Hepatocyte (in vitro differentiated cells): ENCODE results near the gene TANC1. TPM values are rescaled to one million over a fixed set of nuclear protein-coding genes. Genes with fewer than 3 reads are reported as not detected.
A peak's percentile ranks its signal among the peaks of the same experiment; 100 is the strongest.

Experiments
- DNase-seq: peaks from one replicate; pipeline ENCODE4 v3.0.0-alpha.2; 2016; ENCODE audit warnings: low spot score
- H2AFZ ChIP-seq: fragments of 200-600 bp; sonication (generic); 2 replicates; pipeline ENCODE4 v1.6.0; 2016; ENCODE audit warnings: antibody characterized with exemption, mild to moderate bottlenecking
- H3K27ac ChIP-seq: fragments of 200-600 bp; sonication (generic); 2 replicates; pipeline ENCODE4 v1.5.1; 2016; ENCODE audit warnings: mild to moderate bottlenecking
- H3K27me3 ChIP-seq: fragments of 200-600 bp; sonication (generic); 2 replicates; pipeline ENCODE4 v1.6.1; 2016
- H3K36me3 ChIP-seq: fragments of 200-600 bp; sonication (generic); replicated peaks from 2 replicates; pipeline ENCODE4 v1.5.1; 2016; ENCODE audit warnings: low read depth; ENCODE audit not compliant: insufficient read depth
- H3K4me1 ChIP-seq: fragments of 200-600 bp; sonication (generic); 2 replicates; pipeline ENCODE4 v1.5.1; 2016; ENCODE audit warnings: mild to moderate bottlenecking, moderate library complexity; ENCODE audit not compliant: insufficient read depth
- H3K4me2 ChIP-seq: fragments of 200-600 bp; sonication (generic); 2 replicates; pipeline ENCODE4 v1.6.0; 2016
- H3K4me3 ChIP-seq: fragments of 200-600 bp; sonication (generic); 2 replicates; pipeline ENCODE4 v1.5.1; 2016; ENCODE audit warnings: mild to moderate bottlenecking
- H3K79me2 ChIP-seq: fragments of 200-600 bp; sonication (generic); 2 replicates; pipeline ENCODE4 v1.6.0; 2017; ENCODE audit warnings: mild to moderate bottlenecking
- H3K9me2 ChIP-seq: fragments of 200-600 bp; sonication (generic); replicated peaks from 2 replicates; pipeline ENCODE4 v1.6.0; 2017; ENCODE audit warnings: mild to moderate bottlenecking; ENCODE audit not compliant: insufficient read depth
- H3K9me3 ChIP-seq: fragments of 200-600 bp; sonication (generic); 2 replicates; pipeline ENCODE4 v1.5.1; 2016; ENCODE audit warnings: low read depth, mild to moderate bottlenecking
- H4K20me1 ChIP-seq: fragments of 200-600 bp; sonication (generic); 2 replicates; pipeline ENCODE4 v1.6.0; 2016; ENCODE audit warnings: mild to moderate bottlenecking; ENCODE audit not compliant: insufficient read depth, poor library complexity, severe bottlenecking
- CTCF ChIP-seq: fragments of 200-600 bp; sonication (generic); IDR thresholded peaks from 2 replicates; pipeline ENCODE4 v1.5.1; 2016; ENCODE audit warnings: antibody characterized with exemption, mild to moderate bottlenecking; ENCODE audit not compliant: poor library complexity
- EZH2 ChIP-seq: fragments of 200-600 bp; sonication (generic); IDR thresholded peaks from 2 replicates; pipeline ENCODE4 v1.6.1; 2016; ENCODE audit warnings: antibody characterized with exemption, mild to moderate bottlenecking, borderline replicate concordance
- EZH2phosphoT487 ChIP-seq: fragments of 200-600 bp; sonication (generic); IDR thresholded peaks from one replicate; pipeline ENCODE4 v1.6.1; 2018; ENCODE audit warnings: antibody characterized with exemption, mild to moderate bottlenecking, low read depth, moderate library complexity; ENCODE audit not compliant: unreplicated experiment, severe bottlenecking
- WGBS: methylation state at CpG from one replicate; pipeline ENCODE4 v1.1.6; 2016; ENCODE audit warnings: low lambda C conversion rate; ENCODE audit errors: missing lambda C conversion rate; 5-methylcytosine and 5-hydroxymethylcytosine counted together
- polyA plus RNA-seq: library from polyadenylated mRNA; unstranded; fragments of >200 nt; fragmentation: Nextera tagmentation; extraction: Ambion mirVana; gene quantifications from 2 replicates; pipeline ENCODE4 v1.2.1, GENCODE V29; 2016
- total RNA-seq: library from RNA; depleted of rRNA; stranded (reverse); fragments of >200 nt; gene quantifications from 2 replicates; pipeline ENCODE4 v1.2.3, GENCODE V29; 2014

TANC1 gene
- total and polyA plus RNA-seq, 2 experiments from 2014 or later, result 8.3 to 18.5 TPM

DNA sequence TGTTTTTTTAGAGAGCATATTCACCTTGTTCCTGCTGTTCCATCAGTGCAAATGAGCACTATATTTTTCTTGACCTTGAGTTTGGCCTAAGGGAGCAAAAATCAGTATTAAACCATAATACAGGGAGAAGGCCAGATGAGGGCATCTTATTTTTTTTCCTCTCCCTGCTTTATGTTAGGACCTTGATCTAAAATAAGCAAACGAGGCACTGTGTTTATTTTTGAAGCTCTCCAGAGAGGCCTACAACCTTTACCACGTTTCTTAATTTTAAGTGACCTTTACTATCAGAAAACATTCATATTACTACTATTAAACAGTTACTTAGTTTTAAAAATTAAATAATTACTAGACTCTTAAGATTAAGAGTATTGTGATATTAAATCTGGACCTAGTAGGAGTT is 100.8 kb downstream of the TANC1 start:
- Histone ChIP-seq H3K27me3 (no peaks in the 10 kb centered on the region), H3K4me1 (peaks cover 25% of the 10 kb centered on the region), H3K9me3 (no peaks in the 10 kb centered on the region), H3K4me3 (no peak overlapping the region), H2AFZ (no peak overlapping the region), H3K27ac (no peak overlapping the region), H3K79me2 (peaks cover 8% of the 10 kb centered on the region), H3K4me2 (no peak overlapping the region), H3K36me3 (no peaks in the 10 kb centered on the region), H4K20me1 (no peaks in the 10 kb centered on the region), H3K9me2 (no peaks in the 10 kb centered on the region)
- no peak for TF ChIP-seq EZH2phosphoT487
- no peak for TF ChIP-seq CTCF
- TF ChIP-seq EZH2, result no peak
- DNase-seq, result no peak
- 41% methylated on average over 2 of the region's 2 CpGs for WGBS

DNA sequence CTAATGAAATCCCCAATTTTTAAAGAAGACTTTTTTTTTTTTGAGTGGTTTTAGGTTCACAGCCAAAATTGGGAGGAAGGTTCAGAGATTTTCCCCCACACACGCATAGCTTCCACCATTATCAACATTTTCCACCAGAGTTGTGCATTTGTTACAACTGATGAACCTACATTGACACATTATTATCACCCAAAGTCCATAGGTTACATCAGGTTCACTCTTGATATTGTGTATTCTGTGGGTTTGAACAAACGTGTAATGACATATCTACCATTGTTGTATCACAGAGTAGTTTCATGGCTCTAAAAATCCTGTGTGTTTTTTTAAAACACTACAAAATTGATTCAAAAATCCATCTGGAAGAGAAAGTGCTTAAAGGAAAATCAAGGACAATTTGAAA is 101.8 kb downstream of the TANC1 start:
- 40% methylated on average over 2 of the region's 2 CpGs for WGBS
- Histone ChIP-seq H3K79me2 (peaks cover 15% of the 10 kb centered on the region), H3K9me3 (no peaks in the 10 kb centered on the region), H4K20me1 (no peaks in the 10 kb centered on the region), H3K4me1 (peaks cover 15% of the 10 kb centered on the region), H3K27ac (no peak overlapping the region), H3K9me2 (no peaks in the 10 kb centered on the region), H3K4me3 (no peak overlapping the region), H3K27me3 (no peaks in the 10 kb centered on the region), H3K36me3 (no peaks in the 10 kb centered on the region), H2AFZ (no peak overlapping the region), H3K4me2 (no peak overlapping the region)
- TF ChIP-seq CTCF (no peak), EZH2phosphoT487 (no peak), EZH2 (no peak)
- no peak for DNase-seq

DNA sequence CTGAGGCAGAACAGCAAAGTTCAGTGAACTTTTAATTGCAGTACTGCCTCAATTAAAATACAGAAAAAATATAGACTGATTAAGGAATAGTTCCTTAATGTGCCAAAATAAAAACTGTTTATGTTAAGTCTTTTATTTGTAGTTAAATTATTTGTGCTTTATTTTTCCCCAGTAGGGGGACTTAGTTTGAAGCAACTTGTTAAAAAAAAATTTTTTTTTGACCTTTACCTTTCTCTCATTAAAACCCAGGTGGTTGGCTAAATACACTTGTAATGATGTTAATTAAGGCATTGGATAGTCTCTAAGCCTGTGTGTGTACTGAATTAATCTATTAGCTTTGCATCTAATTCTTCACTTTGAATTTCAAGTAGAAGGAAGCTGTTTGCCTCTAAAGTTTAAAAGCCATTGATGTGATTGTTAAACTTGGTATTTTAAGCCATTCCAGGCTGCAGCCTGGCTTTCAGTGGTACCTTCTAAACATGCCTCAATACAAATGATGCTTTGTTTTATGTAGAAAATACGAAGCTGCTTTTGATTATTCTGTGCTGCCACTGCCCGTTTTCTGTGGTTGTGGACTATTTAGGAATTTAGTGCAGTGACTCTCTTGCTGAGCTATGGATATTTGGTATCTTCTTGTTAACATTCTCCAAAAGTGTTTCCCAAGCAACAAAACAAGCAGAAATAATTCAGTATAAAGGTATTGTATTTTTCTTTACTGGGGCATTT is 102.9 kb downstream of the TANC1 start:
- 68% methylated on average over 2 of the region's 2 CpGs for WGBS
- H3K9me2 ChIP-seq, result no peaks in the 10 kb centered on the region
- peaks cover 15% of the 10 kb centered on the region for H3K79me2 ChIP-seq
- no peaks in the 10 kb centered on the region for H3K36me3 ChIP-seq
- H3K9me3 ChIP-seq, result no peaks in the 10 kb centered on the region
- H3K27me3 ChIP-seq, result no peaks in the 10 kb centered on the region
- peaks cover 8% of the 10 kb centered on the region for H3K4me1 ChIP-seq
- no peak overlapping the region for H3K4me2 ChIP-seq
- TF ChIP-seq CTCF (no peak), EZH2phosphoT487 (no peak), EZH2 (no peak)
- H2AFZ ChIP-seq, result no peak overlapping the region
- H3K4me3 ChIP-seq, result no peak overlapping the region
- DNase-seq, result no peak
- H4K20me1 ChIP-seq, result no peaks in the 10 kb centered on the region
- peak overlapping the region; percentile 33 for H3K27ac ChIP-seq

- WGBS, result 40% methylated on average over 2 of the region's 2 CpGs
Measured at GRCh38 chr2:159072795-159073194, 104.4 kb downstream of the TANC1 start.

More at GRCh38 chr2:159072795-159073194, 104.4 kb downstream of the TANC1 start:
- H4K20me1 ChIP-seq, result no peaks in the 10 kb centered on the region
- H2AFZ ChIP-seq, result no peak overlapping the region
- peak overlapping the region; percentile 33 for H3K27ac ChIP-seq
- no peaks in the 10 kb centered on the region for H3K36me3 ChIP-seq
- no peak for DNase-seq
- no peak overlapping the region for H3K4me3 ChIP-seq
- TF ChIP-seq EZH2phosphoT487 (no peak), EZH2 (no peak), CTCF (no peak)
- no peaks in the 10 kb centered on the region for H3K9me3 ChIP-seq
- no peaks in the 10 kb centered on the region for H3K9me2 ChIP-seq
- peaks cover 6% of the 10 kb centered on the region for H3K79me2 ChIP-seq
- peaks cover 8% of the 10 kb centered on the region for H3K4me1 ChIP-seq
- no peak overlapping the region for H3K4me2 ChIP-seq
- H3K27me3 ChIP-seq, result no peaks in the 10 kb centered on the region
